HG02571 (cell line): ENCODE data around the gene BROX.
A peak's percentile ranks its signal among the peaks of the same experiment; 100 is the strongest.

ENCODE experiments used
- ATAC-seq: cut with Tn5 transposase; IDR thresholded peaks from one replicate; pipeline ENCODE4 v1.9.1; 2021; ENCODE audit warnings: mild to moderate bottlenecking, moderate library complexity; ENCODE audit not compliant: unreplicated experiment

BROX gene

GRCh38 chr1:222772996-222773379, 60.6 kb downstream of the BROX start:
- peak; percentile 90 for ATAC-seq

GRCh38 chr1:222777463-222777862, 65.1 kb downstream of the BROX start:
- ATAC-seq: no peak

GRCh38 chr1:222777977-222778376, 65.6 kb downstream of the BROX start:
- no peak for ATAC-seq

- ATAC-seq: no peak
Measured at GRCh38 chr1:222781251-222781650, 68.9 kb downstream of the BROX start.

- ATAC-seq: no peak
Measured at GRCh38 chr1:222783051-222783450, 70.7 kb downstream of the BROX start.

GRCh38 chr1:222784371-222784770, 72.0 kb downstream of the BROX start:
- ATAC-seq: no peak
